DMS 273 (cell line): ENCODE data around the gene KCNJ10.

Experiments used
- DNase-seq: peaks from one replicate; lab custom pipeline; 2025; ENCODE audit not compliant: unreplicated experiment; lab: John Stamatoyannopoulos, UW

Gene KCNJ10

GRCh38 chr1:159993911-159994310 is 76.0 kb downstream of the KCNJ10 start:
- DNase-seq: peak; percentile 11

- no peak for DNase-seq
These were observed 77.8 kb downstream of the KCNJ10 start for GRCh38 chr1:159992161-159992560.

- no peak for DNase-seq
These were observed 78.4 kb downstream of the KCNJ10 start for GRCh38 chr1:159991513-159991912.

GRCh38 chr1:159990005-159990404 is 80.0 kb downstream of the KCNJ10 start:
- no peak for DNase-seq

GRCh38 chr1:159989581-159989980 is 80.4 kb downstream of the KCNJ10 start:
- no peak for DNase-seq

GRCh38 chr1:159988006-159988405 is 82.0 kb downstream of the KCNJ10 start:
- no peak for DNase-seq

GRCh38 chr1:159987186-159987585 is 82.8 kb downstream of the KCNJ10 start:
- DNase-seq: no peak

- no peak for DNase-seq
These were observed 83.4 kb downstream of the KCNJ10 start for GRCh38 chr1:159986531-159986930.

GRCh38 chr1:159986093-159986492 is 83.9 kb downstream of the KCNJ10 start:
- no peak for DNase-seq

- DNase-seq: no peak
These were observed 84.5 kb downstream of the KCNJ10 start for GRCh38 chr1:159985473-159985872.

- DNase-seq: no peak
These were observed 86.3 kb downstream of the KCNJ10 start for GRCh38 chr1:159983681-159984080.

- DNase-seq: no peak
These were observed 87.7 kb downstream of the KCNJ10 start for GRCh38 chr1:159982280-159982679.

GRCh38 chr1:159981351-159982055 is 88.5 kb downstream of the KCNJ10 start:
- DNase-seq: no peak

GRCh38 chr1:159980786-159981185 is 89.2 kb downstream of the KCNJ10 start:
- DNase-seq: no peak

GRCh38 chr1:159980076-159980475 is 89.9 kb downstream of the KCNJ10 start:
- no peak for DNase-seq

GRCh38 chr1:159979257-159979656 is 90.7 kb downstream of the KCNJ10 start:
- no peak for DNase-seq

- DNase-seq: no peak
These were observed 91.9 kb downstream of the KCNJ10 start for GRCh38 chr1:159978107-159978398.

GRCh38 chr1:159977364-159978106 is 92.4 kb downstream of the KCNJ10 start:
- no peak for DNase-seq

GRCh38 chr1:159974350-159974965 is 95.5 kb downstream of the KCNJ10 start:
- DNase-seq: no peak

GRCh38 chr1:159973350-159973940 is 96.5 kb downstream of the KCNJ10 start:
- no peak for DNase-seq

GRCh38 chr1:159972443-159973205 is 97.3 kb downstream of the KCNJ10 start:
- DNase-seq: no peak
